Stimulated activated CD8-positive, alpha-beta memory T cell treated with anti-CD3 and anti-CD28 coated beads, Interleukin-7, amount 100 ng/mL, for 1 hour (primary cell): ENCODE results near the gene HTRA3.

Experiments
- DNase-seq, 2 donors: peaks; one replicate each; pipeline ENCODE4 v3.0.0-alpha.2; 2020; ENCODE audit warnings: low read depth in 2 of 2

The HTRA3 gene

GRCh38 chr4:8234715-8235114, 34.8 kb upstream of the HTRA3 start:
- DNase-seq, result no peak

DNA sequence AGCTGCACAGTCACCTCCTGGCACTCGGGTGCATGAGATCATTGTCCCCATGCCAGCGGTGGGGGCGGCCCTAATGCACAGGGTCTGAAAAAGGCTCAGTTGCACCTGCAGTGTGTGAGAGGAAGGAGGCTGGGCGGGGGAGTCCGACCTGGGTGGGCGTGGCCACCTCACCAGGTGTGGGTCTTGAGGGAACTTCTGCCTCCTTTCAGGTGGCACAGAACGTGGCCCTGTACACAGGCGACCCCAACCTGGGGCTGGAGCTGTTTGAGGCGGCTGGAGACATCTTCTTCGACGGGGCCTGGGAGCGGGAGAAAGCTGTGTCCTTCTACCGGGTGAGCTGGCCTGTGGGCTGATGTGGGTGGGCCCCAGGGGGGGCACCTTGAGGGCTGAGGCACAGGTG, 34.3 kb upstream of the HTRA3 start:
- DNase-seq, result no peak

DNA sequence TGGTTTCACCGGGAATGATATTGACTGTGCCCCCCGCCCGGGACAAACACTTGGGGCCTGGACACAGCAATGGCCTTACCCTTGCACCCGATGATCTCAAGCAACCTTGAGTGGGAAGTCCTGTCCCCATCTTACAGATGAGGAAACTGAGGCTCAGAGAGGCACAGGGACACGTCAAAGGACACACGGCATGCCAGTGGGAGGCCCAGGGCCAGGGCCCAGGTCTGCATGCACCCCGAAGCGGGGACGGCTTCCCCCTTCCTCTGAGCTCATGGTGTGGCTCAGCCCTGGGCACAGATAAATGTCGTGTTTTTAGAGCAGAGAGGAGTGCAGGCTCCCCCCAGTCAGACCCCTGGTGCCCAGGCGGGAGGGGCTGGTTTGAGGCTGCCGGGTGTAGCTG, 33.9 kb upstream of the HTRA3 start:
- DNase-seq, result no peak

DNA sequence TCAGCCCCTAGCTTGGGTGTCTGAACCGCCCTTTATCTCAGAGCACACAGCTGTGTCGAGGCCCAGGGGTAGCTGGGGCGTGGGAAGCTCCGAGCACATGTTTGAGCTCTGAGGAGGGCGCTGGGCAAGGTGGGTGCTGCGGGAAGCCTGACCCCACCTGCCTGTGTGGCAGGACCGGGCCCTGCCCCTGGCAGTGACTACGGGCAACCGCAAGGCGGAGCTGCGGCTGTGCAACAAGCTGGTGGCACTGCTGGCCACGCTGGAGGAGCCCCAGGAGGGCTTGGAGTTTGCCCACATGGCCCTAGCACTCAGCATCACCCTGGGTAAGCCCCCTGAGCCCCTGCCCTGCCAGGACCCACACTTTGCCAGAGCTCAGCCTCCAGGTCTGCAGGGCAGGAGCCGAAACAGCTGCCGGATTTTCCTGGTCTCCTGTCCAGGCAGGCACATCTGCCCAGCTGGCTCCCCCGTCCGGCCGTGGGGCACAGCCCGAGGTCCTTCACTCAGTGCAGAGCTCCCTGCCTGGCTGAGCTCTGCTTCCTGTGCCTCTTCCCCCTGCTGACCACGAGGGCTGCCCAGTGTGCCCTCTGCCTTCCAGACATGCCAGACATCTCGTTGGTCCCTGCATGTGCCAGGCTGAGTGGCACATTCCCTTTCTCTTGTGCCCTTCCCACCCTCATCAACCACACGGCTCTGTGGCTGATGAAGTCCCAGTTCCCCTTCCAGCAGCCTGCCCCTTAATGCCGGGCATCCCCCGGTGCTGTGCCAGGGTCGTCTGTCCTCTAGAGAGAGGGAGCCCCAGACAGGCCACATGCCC, 33.2 kb upstream of the HTRA3 start:
- DNase-seq, result no peak

DNA sequence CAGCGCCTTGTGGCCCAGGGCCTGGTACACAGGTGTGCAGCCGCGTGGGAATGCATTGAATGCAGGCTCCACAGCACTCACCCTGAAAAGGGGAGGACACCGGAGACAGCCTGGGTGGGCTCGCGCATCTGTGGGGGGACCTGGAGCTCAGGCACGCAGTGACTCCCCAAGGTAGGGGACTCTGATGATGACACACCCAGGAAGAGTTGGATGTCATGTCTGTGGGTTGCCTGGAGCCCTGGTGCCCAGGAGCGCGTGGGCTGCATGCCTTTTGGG, 32.7 kb upstream of the HTRA3 start:
- no peak for DNase-seq

GRCh38 chr4:8237256-8237989, 32.1 kb upstream of the HTRA3 start:
- DNase-seq, result no peak

DNA sequence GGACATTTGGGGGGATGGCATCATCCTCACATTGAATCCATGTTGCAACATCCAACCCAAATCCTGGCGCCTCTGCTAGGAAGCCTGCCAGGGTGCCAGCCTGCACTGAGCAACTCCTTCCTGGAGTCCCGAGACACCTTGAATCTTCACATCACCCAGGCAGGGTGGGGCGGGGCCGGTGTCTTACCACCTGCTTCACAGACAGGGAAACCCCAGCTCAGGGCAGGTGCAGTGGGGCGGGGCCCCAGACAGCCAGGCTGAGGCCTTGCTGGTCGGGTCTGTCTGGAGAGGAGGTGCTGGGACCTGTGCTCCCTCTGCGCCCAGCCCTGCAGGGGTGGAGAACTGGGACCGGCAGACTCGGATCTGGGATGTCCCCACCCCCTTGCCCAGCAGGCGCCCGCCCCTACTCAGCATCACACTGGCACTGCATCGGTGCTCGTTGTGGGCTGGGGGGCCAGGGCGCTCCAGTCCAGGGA, 31.5 kb upstream of the HTRA3 start:
- DNase-seq, result no peak

DNA sequence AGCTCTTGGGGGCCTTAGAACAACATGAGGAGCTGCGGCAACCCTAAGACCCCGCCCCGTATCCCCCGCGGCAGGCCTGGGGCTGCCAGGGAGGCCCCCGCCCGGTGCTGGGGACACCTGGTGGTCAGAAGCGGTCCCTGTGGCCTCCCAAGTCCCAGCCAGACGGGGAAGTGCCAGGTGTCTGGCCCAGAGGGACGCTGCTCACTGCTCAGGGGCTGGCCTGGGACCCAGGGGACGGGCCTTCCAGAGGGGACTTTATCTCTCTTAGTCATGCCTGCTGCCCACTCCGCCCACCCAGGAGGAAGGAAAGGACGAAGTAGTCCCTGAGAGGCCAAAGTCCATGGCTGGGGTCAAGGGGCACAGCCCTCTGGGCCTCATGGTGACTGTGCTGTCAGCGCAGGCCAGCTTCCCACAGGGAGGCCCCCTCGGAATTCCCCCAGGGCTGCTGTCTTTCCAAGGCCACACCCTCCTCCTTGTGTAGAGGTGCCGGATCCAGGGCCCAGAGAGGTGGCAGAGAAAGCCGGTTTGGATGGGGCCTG, 31.0 kb upstream of the HTRA3 start:
- no peak for DNase-seq

DNA sequence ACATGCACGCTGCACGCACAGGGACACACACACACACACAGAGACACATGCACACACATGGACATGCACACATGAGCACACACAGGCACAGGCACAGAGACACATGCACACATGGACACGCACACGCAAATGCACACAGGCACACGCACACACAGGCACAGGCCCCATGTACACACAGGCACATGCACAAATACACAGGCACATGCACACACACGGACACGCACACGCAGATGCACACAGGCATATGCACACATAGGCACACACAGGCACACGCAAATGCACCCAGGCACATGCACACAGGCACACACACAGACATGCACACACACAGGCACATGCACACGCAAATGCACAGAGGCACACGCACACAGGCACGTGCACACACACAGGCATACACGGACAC, 30.3 kb upstream of the HTRA3 start:
- DNase-seq, result no peak

GRCh38 chr4:8239661-8240060, 29.9 kb upstream of the HTRA3 start:
- no peak for DNase-seq

- no peak for DNase-seq
Measured at GRCh38 chr4:8240211-8241041, 29.1 kb upstream of the HTRA3 start.

DNA sequence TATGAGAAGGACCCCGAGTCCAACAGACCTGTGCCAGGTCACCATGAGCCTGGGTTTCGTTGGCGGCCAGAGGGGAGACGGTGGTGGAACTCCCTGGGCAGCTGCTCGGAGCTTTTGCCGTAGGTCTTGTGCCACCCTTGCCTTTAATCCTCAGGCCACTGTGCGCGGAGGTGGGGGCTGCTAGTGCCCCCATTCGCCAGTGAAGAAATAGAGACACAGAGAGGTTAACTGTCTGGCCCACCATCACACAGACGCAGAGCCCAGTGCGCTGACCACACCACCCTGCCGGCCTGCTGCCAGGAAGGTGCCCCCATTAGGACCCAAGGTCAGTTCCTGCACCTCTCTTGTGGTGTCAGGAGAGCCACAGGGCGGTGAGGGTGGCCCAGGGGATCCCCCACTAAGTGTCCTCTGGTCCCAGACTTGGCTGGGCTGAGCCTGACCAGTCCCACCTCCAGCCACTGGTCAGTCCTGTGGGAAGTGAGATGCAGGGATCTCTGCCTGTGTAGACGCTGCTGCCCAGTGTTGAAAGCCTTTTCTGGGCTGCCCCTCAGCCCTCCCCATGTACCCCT, 28.3 kb upstream of the HTRA3 start:
- no peak for DNase-seq

DNA sequence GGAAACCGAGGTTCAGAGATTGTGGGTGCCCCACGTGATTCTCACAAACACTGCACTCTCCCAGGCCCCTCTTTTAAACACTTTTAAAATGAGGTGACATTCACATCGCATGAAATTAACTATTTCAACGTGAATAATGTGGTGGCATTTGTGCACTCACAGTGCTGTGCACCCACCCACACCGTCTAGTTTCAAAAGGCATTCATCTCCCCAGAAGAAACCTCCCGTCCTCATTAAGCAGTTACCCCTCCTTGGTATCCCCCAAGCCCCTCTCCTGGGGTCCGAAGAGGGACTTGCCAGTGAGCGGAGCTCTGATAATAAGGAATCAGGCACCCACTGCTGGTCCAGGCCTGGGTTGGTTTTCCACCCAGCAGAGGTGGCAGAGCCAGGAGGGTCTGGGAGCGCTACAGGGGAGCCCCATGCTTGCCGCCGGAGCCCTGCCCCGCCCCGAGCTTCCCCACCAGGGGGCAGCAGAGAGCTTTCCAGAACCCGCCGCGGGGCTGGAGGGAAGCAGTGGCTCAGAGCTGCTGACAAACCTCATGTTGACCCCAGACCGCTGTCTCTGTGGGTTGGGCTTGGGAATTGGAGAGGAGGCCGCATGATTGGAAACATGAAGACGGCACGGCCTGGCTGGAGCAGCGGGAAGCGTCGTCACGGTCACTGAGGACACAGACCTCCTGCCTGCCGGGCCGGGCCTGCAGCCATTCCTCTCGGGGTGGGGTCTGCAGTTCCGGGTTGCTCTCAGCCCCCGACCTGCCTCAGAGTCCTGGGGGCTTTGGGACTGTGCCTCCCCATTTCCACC, 27.5 kb upstream of the HTRA3 start:
- DNase-seq, result peak; percentile 57 to 77

DNA sequence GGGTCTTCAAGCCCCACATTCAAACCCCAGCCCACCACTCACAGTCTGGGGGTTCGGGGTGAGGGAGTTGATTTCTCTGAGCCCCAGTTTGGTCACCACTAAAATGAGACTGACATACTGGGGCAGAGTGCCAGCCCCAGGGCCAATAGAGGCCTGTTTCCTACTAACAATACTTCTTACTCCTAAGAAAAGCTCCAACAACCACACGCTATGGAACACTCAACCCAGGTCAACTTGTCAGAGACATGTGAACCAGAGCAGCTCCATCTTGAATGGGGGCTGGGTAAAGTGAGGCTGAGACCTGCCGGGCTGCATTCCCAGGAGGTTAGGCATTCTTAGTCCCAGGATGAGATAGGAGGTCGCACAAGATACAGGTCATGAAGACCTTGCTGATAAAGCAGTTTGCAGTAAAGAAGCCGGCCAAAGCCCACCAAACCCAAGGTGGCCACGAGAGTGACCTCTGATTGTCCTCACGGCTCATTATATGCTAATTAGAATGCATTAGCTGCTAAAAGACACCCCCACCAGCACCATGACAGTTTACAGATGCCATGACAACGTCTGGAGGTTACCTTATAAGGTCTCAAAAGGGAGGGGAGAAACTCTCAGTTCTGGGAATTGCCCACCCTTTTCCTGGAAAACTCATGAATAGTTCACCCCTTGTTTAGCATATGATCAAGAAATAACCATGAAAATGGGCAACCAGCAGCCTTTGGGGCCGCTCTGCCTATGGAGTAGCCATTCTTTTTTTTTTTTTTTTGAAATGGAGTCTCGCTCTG, 26.6 kb upstream of the HTRA3 start:
- no peak for DNase-seq

- no peak for DNase-seq
Measured at GRCh38 chr4:8244001-8244757, 25.4 kb upstream of the HTRA3 start.

GRCh38 chr4:8244931-8245460, 24.6 kb upstream of the HTRA3 start:
- no peak for DNase-seq

DNA sequence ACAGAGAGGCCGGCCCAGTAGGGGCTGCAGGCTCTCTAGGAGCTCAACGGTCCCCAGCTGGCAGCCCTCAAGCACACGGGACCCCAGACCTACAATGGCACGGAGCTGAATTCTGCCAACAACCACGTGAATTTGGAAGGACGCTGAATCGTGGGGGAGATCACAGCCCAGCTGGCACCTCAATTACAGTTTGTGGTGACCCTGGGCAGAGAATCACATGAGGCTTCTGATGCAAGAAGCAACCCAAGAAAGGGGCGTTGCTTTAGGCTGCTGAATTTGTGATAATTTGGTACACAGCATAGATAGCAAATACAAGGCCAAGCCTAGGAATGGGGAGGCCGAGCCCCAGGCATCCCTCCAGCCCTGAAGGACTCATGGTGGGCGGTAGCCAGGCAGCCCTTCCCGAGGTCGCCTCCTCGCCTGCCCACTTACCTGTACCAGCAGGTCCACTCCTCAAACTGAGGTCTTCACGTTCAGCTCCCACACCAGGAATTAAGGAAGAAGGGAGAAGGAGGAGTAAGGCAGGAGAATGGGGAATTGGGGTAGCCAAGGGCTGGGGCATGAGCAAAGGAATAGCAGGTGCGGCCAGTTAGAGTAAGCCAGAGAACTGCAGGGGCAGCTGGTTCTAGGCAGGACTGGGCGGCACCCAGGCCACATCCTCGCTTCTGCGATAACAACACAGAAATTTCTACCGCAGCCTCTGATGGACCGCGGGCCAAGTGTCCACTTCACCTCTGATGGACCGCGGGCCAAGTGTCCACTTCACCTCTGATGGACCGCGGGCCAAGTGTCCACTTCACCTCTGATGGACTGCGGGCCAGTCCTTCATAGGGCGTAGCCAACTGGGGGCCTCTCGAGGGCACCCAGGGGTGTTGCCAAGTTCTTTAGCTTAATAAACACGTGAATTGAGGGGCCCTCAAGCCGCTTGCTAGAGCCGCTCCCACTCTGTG, 23.4 kb upstream of the HTRA3 start:
- DNase-seq, result no peak
